Measurements from ENCODE around the gene MYH14. TPM values are rescaled to one million over a fixed set of nuclear protein-coding genes. Genes with fewer than 3 reads are reported as not detected.
A peak's percentile ranks its signal among the peaks of the same experiment; 100 is the strongest.

MYH14 gene
- total RNA-seq, 1 donor from 2014 or later = not detected

GRCh38 chr19:50313812-50314536 is 110.6 kb downstream of the MYH14 start:
- TF ChIP-seq, protein P1, sequence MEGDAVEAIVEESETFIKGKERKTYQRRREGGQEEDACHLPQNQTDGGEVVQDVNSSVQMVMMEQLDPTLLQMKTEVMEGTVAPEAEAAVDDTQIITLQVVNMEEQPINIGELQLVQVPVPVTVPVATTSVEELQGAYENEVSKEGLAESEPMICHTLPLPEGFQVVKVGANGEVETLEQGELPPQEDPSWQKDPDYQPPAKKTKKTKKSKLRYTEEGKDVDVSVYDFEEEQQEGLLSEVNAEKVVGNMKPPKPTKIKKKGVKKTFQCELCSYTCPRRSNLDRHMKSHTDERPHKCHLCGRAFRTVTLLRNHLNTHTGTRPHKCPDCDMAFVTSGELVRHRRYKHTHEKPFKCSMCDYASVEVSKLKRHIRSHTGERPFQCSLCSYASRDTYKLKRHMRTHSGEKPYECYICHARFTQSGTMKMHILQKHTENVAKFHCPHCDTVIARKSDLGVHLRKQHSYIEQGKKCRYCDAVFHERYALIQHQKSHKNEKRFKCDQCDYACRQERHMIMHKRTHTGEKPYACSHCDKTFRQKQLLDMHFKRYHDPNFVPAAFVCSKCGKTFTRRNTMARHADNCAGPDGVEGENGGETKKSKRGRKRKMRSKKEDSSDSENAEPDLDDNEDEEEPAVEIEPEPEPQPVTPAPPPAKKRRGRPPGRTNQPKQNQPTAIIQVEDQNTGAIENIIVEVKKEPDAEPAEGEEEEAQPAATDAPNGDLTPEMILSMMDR (IDR thresholded peaks at IDR 0.05; ENCODE audit: unreplicated experiment) = no peak
- Mint-ChIP-seq H3K27ac (ENCODE audit: unreplicated experiment) (no peak overlapping the region), H3K36me3 (ENCODE audit: low read depth, unreplicated experiment) (peaks cover 8% of the 10 kb centered on the region), H3K4me1 (ENCODE audit: unreplicated experiment) (no peaks in the 10 kb centered on the region), H3K9me3 (ENCODE audit: unreplicated experiment) (peaks cover 29% of the 10 kb centered on the region), H3K27me3 (ENCODE audit: unreplicated experiment) (peaks cover 17% of the 10 kb centered on the region), H3K4me3 (ENCODE audit: unreplicated experiment) (no peak overlapping the region)
- no peak for DNase-seq (ENCODE audit: low spot score)

- TF ChIP-seq, protein P1 (IDR thresholded peaks at IDR 0.05; ENCODE audit: unreplicated experiment) = no peak
- no peak for DNase-seq (ENCODE audit: low spot score)
- Mint-ChIP-seq H3K27me3 (ENCODE audit: unreplicated experiment) (peaks cover 23% of the 10 kb centered on the region), H3K4me1 (ENCODE audit: unreplicated experiment) (no peaks in the 10 kb centered on the region), H3K27ac (ENCODE audit: unreplicated experiment) (no peak overlapping the region), H3K4me3 (ENCODE audit: unreplicated experiment) (peak overlapping the region; percentile 5), H3K9me3 (ENCODE audit: unreplicated experiment) (peaks cover 35% of the 10 kb centered on the region), H3K36me3 (ENCODE audit: low read depth, unreplicated experiment) (peaks cover 13% of the 10 kb centered on the region)
Measured at GRCh38 chr19:50314724-50315708, 111.6 kb downstream of the MYH14 start.

DNA sequence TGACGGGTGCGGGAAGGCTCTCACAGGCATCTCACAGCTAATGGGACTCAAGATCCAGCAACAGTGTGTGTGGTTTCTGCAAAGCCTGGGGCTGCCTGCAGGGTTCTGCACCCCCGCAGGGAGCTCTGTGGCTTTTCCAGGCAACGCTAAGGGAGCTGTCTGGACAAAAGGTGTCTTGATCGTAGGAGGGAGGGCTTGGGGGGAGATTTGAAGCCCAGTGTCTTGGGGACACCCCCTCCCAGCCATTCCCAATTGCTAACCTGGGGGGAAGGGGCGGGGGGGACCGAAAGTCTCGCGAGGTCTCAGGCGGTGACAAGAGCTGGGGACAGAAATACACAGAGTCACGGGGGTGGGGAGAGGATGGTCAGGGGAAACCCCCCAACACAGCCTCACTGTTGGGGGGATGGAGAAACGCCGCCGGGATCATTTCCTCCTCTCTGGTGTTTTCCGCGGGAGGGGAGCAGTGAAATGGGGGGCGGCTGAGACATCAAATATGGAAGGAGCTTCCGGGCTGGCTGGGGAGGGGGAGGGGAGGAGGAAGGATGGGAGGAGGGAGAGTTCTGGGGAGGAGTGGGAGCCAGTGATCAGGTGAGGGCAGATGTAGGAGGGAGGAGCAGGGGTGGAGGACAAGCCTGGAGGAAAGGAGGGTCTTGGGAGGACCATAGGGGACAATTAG is 112.5 kb downstream of the MYH14 start:
- no peaks in the 10 kb centered on the region for H3K4me1 Mint-ChIP-seq (ENCODE audit: unreplicated experiment)
- DNase-seq (ENCODE audit: low spot score) = no peak
- peaks cover 17% of the 10 kb centered on the region for H3K36me3 Mint-ChIP-seq (ENCODE audit: low read depth, unreplicated experiment)
- no peak overlapping the region for H3K4me3 Mint-ChIP-seq (ENCODE audit: unreplicated experiment)
- H3K9me3 Mint-ChIP-seq (ENCODE audit: unreplicated experiment) = peaks cover 29% of the 10 kb centered on the region
- peaks cover 24% of the 10 kb centered on the region for H3K27me3 Mint-ChIP-seq (ENCODE audit: unreplicated experiment)
- H3K27ac Mint-ChIP-seq (ENCODE audit: unreplicated experiment) = no peak overlapping the region
- TF ChIP-seq, protein P1 (IDR thresholded peaks at IDR 0.05; ENCODE audit: unreplicated experiment) = no peak

GRCh38 chr19:50317115-50317514 is 113.7 kb downstream of the MYH14 start:
- Mint-ChIP-seq H3K4me3 (ENCODE audit: unreplicated experiment) (no peak overlapping the region), H3K36me3 (ENCODE audit: low read depth, unreplicated experiment) (peaks cover 24% of the 10 kb centered on the region), H3K4me1 (ENCODE audit: unreplicated experiment) (no peaks in the 10 kb centered on the region), H3K27me3 (ENCODE audit: unreplicated experiment) (peaks cover 30% of the 10 kb centered on the region), H3K27ac (ENCODE audit: unreplicated experiment) (no peak overlapping the region), H3K9me3 (ENCODE audit: unreplicated experiment) (peaks cover 32% of the 10 kb centered on the region)
- no peak for DNase-seq (ENCODE audit: low spot score)
- TF ChIP-seq, protein P1 (IDR thresholded peaks at IDR 0.05; ENCODE audit: unreplicated experiment) = no peak

All from endothelial cell (in vitro differentiated cells).